ENCODE measurements around the gene CCDC116. TPM values are rescaled to one million over a fixed set of nuclear protein-coding genes. Genes with fewer than 3 reads are reported as not detected.

The CCDC116 gene
- polyA plus RNA-seq, 1 donor from 2014 or later, result 0.28 TPM

- Histone ChIP-seq H3K27me3 (ENCODE audit: insufficient read depth, low read depth, low read length) (peaks cover 7% of the 10 kb centered on the region), H3K79me2 (replicated peaks; ENCODE audit: insufficient read depth, low read length) (peaks cover 6% of the 10 kb centered on the region), H3K9me3 (ENCODE audit: low read length) (no peaks in the 10 kb centered on the region), H3K9me2 (ENCODE audit: insufficient read depth, low read length) (no peaks in the 10 kb centered on the region), H3K4me3 (ENCODE audit: low read length) (peak overlapping the region; percentile 71), H3F3A (ENCODE audit: insufficient read depth, low read length, poor library complexity, severe bottlenecking) (no peaks in the 10 kb centered on the region), H3K4me2 (ENCODE audit: low read length) (no peak overlapping the region), H3K9ac (ENCODE audit: low read length) (no peak overlapping the region), H3K36me3 (ENCODE audit: insufficient read depth, low read length) (no peaks in the 10 kb centered on the region), H2AFZ (ENCODE audit: low read depth, low read length) (no peak overlapping the region), H3K27ac (ENCODE audit: low read length) (no peak overlapping the region), H4K20me1 (ENCODE audit: insufficient read depth) (no peaks in the 10 kb centered on the region)
- TF ChIP-seq EP300 (conservative IDR thresholded peaks at IDR 0.05; ENCODE audit: poor library complexity, severe bottlenecking) (no peak), REST (IDR thresholded peaks at IDR 0.05; ENCODE audit: borderline replicate concordance) (no peak), EZH2 (IDR thresholded peaks at IDR 0.05; ENCODE audit: borderline replicate concordance, insufficient read depth, low read length, poor library complexity, severe bottlenecking) (no peak), RAD21 (conservative IDR thresholded peaks at IDR 0.05) (no peak), POLR2AphosphoS5 (IDR thresholded peaks at IDR 0.05) (no peak), MXI1 (conservative IDR thresholded peaks at IDR 0.05; ENCODE audit: poor library complexity, severe bottlenecking) (no peak), SMC3 (conservative IDR thresholded peaks at IDR 0.05; ENCODE audit: poor library complexity) (no peak), TAF1 (IDR thresholded peaks at IDR 0.05; ENCODE audit: low read depth) (no peak), CTCF (IDR thresholded peaks at IDR 0.05; ENCODE audit: poor library complexity, severe bottlenecking) (no peak)
Observed at GRCh38 chr22:21657020-21657359, 24.4 kb downstream of the CCDC116 start.

GRCh38 chr22:21657360-21658032 lies 24.9 kb downstream of the CCDC116 start:
- no peak overlapping the region for H3K27ac ChIP-seq (ENCODE audit: low read length)
- peak overlapping the region; percentile 71 for H3K4me3 ChIP-seq (ENCODE audit: low read length)
- peak overlapping the region; percentile 49 for H3K9ac ChIP-seq (ENCODE audit: low read length)
- no peak overlapping the region for H3K4me2 ChIP-seq (ENCODE audit: low read length)
- H3K27me3 ChIP-seq (ENCODE audit: insufficient read depth, low read depth, low read length), result peaks cover 7% of the 10 kb centered on the region
- no peaks in the 10 kb centered on the region for H3K9me3 ChIP-seq (ENCODE audit: low read length)
- TF ChIP-seq RAD21 (conservative IDR thresholded peaks at IDR 0.05) (no peak), POLR2AphosphoS5 (IDR thresholded peaks at IDR 0.05) (peak; percentile 8), SMC3 (conservative IDR thresholded peaks at IDR 0.05; ENCODE audit: poor library complexity) (no peak), TAF1 (IDR thresholded peaks at IDR 0.05; ENCODE audit: low read depth) (no peak), EP300 (conservative IDR thresholded peaks at IDR 0.05; ENCODE audit: poor library complexity, severe bottlenecking) (no peak), EZH2 (IDR thresholded peaks at IDR 0.05; ENCODE audit: borderline replicate concordance, insufficient read depth, low read length, poor library complexity, severe bottlenecking) (no peak), REST (IDR thresholded peaks at IDR 0.05; ENCODE audit: borderline replicate concordance) (no peak), CTCF (IDR thresholded peaks at IDR 0.05; ENCODE audit: poor library complexity, severe bottlenecking) (peak; percentile 31), MXI1 (conservative IDR thresholded peaks at IDR 0.05; ENCODE audit: poor library complexity, severe bottlenecking) (peak; percentile 28)
- no peaks in the 10 kb centered on the region for H3K36me3 ChIP-seq (ENCODE audit: insufficient read depth, low read length)
- no peaks in the 10 kb centered on the region for H3F3A ChIP-seq (ENCODE audit: insufficient read depth, low read length, poor library complexity, severe bottlenecking)
- H3K79me2 ChIP-seq (replicated peaks; ENCODE audit: insufficient read depth, low read length), result peaks cover 2% of the 10 kb centered on the region
- H2AFZ ChIP-seq (ENCODE audit: low read depth, low read length), result no peak overlapping the region
- no peaks in the 10 kb centered on the region for H4K20me1 ChIP-seq (ENCODE audit: insufficient read depth)
- no peaks in the 10 kb centered on the region for H3K9me2 ChIP-seq (ENCODE audit: insufficient read depth, low read length)
